ENCODE measurements around the gene SGCD.
"Not testable (repeated sequence)": the region's sequence is repeated elsewhere in the genome, so short reads cannot be mapped to it uniquely, and the experiment has no call there.

- TF ChIP-seq CTCF, POLR2A (IDR thresholded peaks at IDR 0.05): not testable (repeated sequence)
Measured at GRCh38 chr5:156666686-156667085, 339.7 kb downstream of the SGCD start.

Data from heart left ventricle (tissue), 13 donors.